NCI-H2107 treated with DMSO at 0.1 percent for 48 hours (cell line): Measurements from ENCODE around the gene DAB1.

Source experiments
- DNase-seq: peaks from one replicate; lab custom pipeline; 2025; ENCODE audit not compliant: unreplicated experiment; lab: John Stamatoyannopoulos, UW

The DAB1 gene

GRCh38 chr1:57179001-57179400, 244.9 kb downstream of the DAB1 start:
- DNase-seq, result no peak

DNA sequence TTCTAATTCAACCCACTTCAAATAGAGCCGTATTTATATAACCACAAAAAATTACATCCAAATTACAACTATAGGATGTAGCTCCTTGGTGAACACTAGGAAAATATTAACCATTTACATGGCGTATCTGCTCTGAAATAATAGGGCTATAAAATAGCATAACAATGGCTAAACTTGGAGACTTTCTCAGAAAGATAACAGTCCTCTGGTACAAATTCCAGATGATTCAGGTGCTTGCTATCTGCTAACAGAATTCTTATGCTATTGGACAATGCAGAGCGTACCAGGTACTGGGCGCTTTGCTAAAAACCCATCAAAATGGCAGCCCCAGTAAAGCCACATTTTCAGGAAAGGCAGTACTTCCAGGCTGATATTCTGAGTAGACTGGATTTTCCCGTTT, 248.4 kb downstream of the DAB1 start:
- DNase-seq, result no peak

GRCh38 chr1:57172040-57172439, 251.8 kb downstream of the DAB1 start:
- no peak for DNase-seq

DNA sequence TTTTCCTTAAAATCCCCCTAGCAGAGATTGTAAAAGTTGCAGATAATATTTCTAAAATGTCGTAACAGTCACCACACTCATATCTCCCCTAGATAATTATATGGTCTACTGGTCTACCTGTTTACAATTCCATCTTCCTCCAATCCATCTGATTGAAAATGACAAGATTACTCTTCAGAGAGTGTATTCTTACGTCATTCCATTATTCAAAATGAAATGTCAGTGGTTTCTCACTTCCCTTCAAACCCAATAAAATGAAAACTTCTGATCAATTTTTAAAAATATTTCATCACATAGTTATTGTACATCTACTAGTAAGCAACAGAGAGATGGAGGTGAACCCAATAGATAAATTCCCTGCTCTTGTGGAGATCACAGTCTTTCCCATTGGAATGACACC, 255.9 kb downstream of the DAB1 start:
- no peak for DNase-seq

DNA sequence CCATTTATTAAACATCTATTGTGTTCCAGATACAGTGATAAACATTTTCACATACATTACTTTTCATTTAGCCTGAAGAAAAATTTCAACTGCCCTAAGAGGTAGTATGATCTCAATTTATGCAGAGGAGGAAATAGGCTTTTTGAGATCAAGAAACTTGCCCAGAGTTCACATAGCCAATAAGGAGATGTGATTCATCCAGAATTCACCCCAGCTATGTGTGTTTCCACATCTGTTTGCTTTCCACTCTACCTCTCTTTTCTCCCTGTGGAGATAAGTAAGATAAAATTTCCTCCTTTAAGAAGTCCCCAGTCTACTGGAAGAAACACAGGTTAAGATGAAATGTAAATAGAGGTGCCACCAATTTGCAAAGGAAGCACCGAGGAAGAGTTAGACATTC, 258.3 kb downstream of the DAB1 start:
- DNase-seq, result no peak

DNA sequence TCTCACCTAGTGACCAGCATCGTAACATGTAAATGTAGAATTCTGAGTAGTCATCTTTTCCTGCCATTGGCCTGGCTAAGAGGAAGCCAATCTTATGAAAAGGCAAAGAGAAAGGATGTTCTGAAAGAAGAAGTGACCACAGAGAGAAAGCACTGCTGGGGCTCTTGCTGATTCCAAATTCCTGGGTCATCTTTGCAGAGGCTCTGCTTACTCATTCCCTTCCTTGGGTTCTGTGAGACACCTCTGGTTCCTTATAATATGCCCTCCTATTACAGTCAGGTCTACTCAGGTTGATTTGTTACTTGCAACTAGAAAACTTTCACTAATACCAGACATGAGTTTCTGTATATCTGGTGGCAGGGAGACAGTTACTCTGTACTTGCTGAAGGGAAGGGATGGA, 259.3 kb downstream of the DAB1 start:
- DNase-seq, result no peak

DNA sequence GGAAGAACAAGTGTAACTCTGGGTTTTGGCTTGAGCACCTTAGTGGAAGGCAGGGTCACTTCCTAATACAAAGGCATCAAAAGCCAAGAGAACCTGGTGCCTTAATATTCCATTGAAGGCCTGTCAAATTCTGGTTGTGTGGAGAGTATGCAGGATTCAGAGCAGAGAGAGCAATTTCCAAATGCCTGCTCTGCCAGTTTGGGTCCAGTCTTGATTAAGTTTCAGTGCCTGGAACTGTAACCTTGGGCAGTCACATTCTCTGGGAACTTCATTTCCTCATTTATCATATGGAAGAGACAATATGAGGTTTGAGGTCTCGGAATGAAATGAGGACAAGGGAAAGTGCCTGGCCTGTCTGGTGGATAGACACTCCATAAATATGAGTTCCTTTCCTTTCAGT, 260.1 kb downstream of the DAB1 start:
- DNase-seq, result no peak

DNA sequence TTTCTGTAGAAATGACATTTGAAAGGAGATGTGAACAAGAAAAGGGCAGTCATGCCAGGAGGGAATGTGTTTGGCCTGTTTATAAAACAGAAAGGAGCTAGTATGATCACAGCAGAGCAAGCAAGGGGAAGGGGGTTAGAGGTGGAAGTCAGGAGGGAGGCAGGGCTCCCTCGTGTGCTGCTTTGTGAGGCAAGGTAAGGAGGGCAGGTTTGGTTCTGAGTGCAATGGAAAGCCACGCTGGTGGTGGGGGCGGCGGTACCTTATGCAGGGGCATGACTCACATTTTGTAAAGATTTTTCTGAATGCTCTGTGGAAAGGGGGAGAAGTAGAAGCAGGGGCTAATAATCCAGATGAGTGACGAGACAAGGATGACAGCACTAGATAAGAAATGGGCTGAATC, 260.5 kb downstream of the DAB1 start:
- no peak for DNase-seq

DNA sequence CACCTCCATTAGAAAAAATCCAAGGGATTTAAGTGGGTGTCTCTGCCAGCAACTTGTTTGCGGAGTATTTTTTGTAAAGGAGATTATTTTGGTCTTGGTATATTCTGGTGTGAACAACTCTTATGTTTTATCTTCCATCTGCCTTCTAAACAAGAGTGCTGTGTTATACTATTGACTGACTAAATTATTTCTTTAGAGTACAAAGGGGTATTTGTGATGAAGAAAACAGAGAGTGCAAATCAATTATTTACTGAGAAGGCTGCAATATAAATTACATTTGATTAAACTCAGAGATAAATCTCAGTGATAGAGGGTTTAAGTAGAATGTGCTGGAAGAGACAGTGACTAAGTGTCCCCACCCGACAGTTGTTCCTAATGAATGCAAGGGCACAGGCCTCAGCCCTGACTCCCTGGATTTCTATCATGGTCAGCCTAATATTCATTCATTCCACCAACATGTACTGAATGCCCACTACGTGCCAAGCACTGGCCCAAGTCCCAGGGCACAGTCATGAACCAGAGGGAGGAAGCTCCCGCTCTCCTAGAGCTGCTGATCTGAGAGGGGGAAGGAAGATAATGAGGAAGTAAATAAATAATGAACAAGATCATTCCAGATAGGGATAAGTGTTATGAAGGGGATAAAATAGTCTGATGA, 261.1 kb downstream of the DAB1 start:
- DNase-seq, result no peak

GRCh38 chr1:57160594-57160993, 263.3 kb downstream of the DAB1 start:
- DNase-seq, result no peak

GRCh38 chr1:57158604-57158998, 265.3 kb downstream of the DAB1 start:
- no peak for DNase-seq

DNA sequence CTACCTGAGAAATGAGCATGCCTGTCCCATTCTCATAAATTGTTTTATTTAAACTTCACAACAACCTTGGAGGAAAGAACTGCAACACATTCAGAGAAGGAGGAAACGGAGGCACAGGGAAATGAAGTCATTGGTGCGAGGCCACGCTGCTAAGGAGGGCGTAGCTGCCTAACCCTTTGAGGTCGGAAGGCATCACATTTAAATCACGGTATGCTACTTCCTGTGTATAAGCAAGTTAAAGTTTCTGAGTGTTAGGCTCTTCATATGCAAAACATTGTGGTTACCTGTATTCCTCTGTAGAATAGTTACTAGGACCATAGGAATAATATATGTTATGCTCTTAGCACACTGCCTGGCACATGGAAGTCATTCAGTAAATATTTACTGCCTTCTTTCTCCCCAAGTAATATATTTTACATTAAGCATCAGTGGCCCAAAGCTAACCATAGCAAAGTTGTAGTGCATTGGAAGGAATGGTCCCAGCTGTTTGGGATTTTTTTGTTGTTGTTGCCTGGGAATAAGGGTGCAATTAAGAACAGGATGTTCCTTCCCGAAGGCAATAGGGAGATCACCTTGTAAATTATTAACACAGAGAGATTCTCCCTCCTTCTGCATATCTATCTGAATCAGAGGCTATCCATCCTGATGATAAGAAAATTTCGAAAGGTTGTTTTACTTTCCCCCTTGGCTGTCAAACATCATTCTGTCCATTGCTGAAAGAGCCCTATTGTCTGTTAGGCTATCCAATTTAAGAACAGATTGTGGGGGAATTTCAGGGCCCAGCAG, 265.8 kb downstream of the DAB1 start:
- DNase-seq, result no peak

DNA sequence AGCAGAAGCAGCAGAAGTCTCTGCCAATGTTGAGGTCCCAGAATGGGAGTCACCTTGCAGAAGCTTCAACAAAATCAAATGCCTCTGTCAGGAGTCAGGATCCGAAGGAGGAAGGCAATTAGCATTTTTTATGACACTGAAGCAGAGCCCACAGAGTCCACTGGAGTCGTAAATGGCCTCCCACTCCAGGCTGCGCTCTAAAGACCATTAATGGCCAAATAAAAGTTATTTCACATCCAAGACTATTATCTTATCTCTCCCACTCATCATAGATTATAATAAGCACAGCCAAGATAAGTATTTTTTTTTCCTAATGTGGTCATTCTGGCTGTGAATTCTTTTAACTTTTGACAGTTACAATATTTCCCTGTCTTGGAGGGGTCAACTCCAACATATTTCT, 267.0 kb downstream of the DAB1 start:
- no peak for DNase-seq

DNA sequence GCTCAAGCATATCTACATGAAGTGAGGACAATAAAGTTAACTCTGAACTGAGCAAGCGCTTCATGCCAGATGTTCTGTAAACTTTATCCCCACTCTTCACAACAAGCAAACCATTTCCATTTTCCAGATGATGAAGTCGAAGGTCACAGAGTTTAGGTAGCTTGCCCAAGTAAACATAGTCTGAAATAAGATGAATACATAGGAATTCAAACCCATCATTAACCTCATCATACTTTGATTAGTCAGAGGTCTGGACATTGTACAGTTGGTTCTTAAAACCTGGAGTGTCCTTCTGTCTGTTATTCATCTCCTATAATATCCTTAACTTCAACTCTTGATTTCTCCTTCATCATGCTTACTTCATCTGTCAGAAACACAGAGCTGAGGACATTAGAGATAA, 277.8 kb downstream of the DAB1 start:
- DNase-seq, result no peak

- no peak for DNase-seq
Observed at GRCh38 chr1:57142999-57143398, 280.9 kb downstream of the DAB1 start.

- DNase-seq, result no peak
Observed at GRCh38 chr1:57142169-57142568, 281.7 kb downstream of the DAB1 start.

- DNase-seq, result no peak
Observed at GRCh38 chr1:57138432-57139078, 285.3 kb downstream of the DAB1 start.

GRCh38 chr1:57137980-57138379, 285.9 kb downstream of the DAB1 start:
- DNase-seq, result no peak

- DNase-seq, result no peak
Observed at GRCh38 chr1:57134803-57135202, 289.1 kb downstream of the DAB1 start.

DNA sequence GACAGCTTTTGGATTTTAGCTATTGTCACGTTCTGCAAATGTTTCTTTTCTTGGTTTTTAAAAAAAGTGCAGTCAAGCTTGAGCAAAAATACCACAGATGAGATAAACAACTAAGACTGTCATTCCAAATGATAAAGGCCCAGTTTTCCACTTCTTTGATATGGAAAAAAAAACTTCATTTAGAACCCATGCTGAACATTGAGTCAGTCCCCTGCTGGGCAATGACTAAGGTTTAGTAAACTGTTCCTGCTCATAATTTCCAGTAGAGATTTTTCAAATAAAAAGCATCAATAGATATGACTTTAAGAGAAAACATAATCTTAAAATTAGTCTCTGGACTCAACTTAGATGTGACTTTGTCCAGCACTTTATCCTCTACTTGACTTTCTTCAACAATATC, 290.2 kb downstream of the DAB1 start:
- no peak for DNase-seq

- DNase-seq, result no peak
Observed at GRCh38 chr1:57132993-57133622, 290.8 kb downstream of the DAB1 start.
